Neural progenitor cell (in vitro differentiated cells): ENCODE data around the gene KIT.

Source experiments
- EZH2 ChIP-seq: fragments of 200-600 bp; sonication (generic); IDR thresholded peaks from 2 replicates; pipeline ENCODE4 v1.6.1; 2017; ENCODE audit warnings: antibody characterized with exemption, mild to moderate bottlenecking, moderate library complexity
- EZH2phosphoT487 ChIP-seq: fragments of 200-600 bp; sonication (generic); IDR thresholded peaks from 2 replicates; pipeline ENCODE4 v1.6.1; 2017; ENCODE audit warnings: antibody characterized with exemption
- TF ChIP-seq, protein P1 (sequence below): fragments of 200-600 bp; sonication (generic); IDR thresholded peaks from 2 replicates; pipeline ENCODE4 v1.5.1; 2017; ENCODE audit warnings: antibody characterized with exemption, mild to moderate bottlenecking

DNA sequence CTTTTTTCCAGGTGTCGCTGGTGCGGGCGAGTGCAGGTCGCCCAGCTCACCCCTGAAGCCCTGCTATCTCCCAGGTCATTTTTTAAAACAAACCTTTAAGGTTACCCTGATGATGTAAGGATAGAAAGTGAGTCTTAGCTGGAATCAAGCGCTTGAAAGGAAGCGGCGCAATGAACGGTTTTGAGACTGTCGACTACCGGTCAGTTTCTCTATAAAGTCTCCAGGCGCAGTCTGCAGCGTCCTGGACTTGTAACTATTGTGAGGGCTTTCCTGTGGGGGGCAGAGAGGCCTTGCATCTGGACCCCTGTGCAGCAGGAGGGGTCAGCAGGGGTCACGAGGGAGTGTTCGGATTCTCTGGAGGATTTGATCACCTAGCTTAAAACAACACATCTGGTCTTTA lies 1.6 kb downstream of the KIT start:
- TF ChIP-seq, protein P1, sequence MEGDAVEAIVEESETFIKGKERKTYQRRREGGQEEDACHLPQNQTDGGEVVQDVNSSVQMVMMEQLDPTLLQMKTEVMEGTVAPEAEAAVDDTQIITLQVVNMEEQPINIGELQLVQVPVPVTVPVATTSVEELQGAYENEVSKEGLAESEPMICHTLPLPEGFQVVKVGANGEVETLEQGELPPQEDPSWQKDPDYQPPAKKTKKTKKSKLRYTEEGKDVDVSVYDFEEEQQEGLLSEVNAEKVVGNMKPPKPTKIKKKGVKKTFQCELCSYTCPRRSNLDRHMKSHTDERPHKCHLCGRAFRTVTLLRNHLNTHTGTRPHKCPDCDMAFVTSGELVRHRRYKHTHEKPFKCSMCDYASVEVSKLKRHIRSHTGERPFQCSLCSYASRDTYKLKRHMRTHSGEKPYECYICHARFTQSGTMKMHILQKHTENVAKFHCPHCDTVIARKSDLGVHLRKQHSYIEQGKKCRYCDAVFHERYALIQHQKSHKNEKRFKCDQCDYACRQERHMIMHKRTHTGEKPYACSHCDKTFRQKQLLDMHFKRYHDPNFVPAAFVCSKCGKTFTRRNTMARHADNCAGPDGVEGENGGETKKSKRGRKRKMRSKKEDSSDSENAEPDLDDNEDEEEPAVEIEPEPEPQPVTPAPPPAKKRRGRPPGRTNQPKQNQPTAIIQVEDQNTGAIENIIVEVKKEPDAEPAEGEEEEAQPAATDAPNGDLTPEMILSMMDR, result no peak
- TF ChIP-seq EZH2phosphoT487 (no peak), EZH2 (no peak)
